WERI-Rb-1 (cell line): ENCODE results near the gene SCRT2.

Experiments
- DNase-seq: peaks from one replicate; pipeline ENCODE4 v3.0.0-alpha.2; 2020
- H3K27ac ChIP-seq: fragments of 250-450 bp; sonication (Bioruptor Pico); 2 replicates; pipeline ENCODE4 v1.5.1; 2020; ENCODE audit warnings: mild to moderate bottlenecking, moderate library complexity
- H3K27me3 ChIP-seq: fragments of 250-450 bp; sonication (Bioruptor Pico); 2 replicates; pipeline ENCODE4 v1.5.1; 2021; ENCODE audit warnings: mild to moderate bottlenecking, low read depth, moderate library complexity; ENCODE audit not compliant: insufficient read depth, severe bottlenecking
- H3K36me3 ChIP-seq: fragments of 250-450 bp; sonication (Bioruptor Pico); 2 replicates; pipeline ENCODE4 v1.5.1; 2020; ENCODE audit warnings: mild to moderate bottlenecking, moderate library complexity
- H3K4me3 ChIP-seq: 2 replicates; pipeline ENCODE4 v1.5.1; 2011; ENCODE audit warnings: low read depth, mild to moderate bottlenecking, control low read depth, low read length
- H3K9me3 ChIP-seq: fragments of 250-450 bp; sonication (Bioruptor Pico); 2 replicates; pipeline ENCODE4 v1.5.1; 2021; ENCODE audit warnings: mild to moderate bottlenecking, moderate library complexity; ENCODE audit not compliant: severe bottlenecking
- TF ChIP-seq, protein P1 (sequence below): IDR thresholded peaks from 2 replicates; pipeline ENCODE4 v1.5.1; 2011; ENCODE audit warnings: low read depth, mild to moderate bottlenecking, control low read depth, inconsistent platforms, low read length

SCRT2 gene

DNA sequence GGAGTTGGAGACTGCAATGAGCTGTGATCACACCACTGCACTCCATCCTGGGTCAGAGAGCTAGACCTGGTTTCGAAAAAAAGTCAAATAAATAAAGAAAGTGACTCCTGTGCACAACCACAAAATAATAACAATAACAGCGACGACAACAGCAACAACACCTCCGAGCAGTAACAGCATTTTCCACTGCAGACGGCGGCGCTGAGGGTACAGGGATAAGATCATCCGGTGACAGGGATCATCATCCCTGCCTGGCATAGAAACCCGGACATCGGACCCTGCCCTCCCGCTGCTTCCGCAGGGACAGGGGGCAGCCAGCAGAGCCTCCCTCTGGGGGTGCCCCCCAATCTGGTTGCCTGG, 34.1 kb downstream of the SCRT2 start:
- no peak overlapping the region for H3K4me3 ChIP-seq
- no peaks in the 10 kb centered on the region for H3K9me3 ChIP-seq
- peak; percentile 34 for DNase-seq
- H3K27me3 ChIP-seq: no peaks in the 10 kb centered on the region
- TF ChIP-seq, protein P1, sequence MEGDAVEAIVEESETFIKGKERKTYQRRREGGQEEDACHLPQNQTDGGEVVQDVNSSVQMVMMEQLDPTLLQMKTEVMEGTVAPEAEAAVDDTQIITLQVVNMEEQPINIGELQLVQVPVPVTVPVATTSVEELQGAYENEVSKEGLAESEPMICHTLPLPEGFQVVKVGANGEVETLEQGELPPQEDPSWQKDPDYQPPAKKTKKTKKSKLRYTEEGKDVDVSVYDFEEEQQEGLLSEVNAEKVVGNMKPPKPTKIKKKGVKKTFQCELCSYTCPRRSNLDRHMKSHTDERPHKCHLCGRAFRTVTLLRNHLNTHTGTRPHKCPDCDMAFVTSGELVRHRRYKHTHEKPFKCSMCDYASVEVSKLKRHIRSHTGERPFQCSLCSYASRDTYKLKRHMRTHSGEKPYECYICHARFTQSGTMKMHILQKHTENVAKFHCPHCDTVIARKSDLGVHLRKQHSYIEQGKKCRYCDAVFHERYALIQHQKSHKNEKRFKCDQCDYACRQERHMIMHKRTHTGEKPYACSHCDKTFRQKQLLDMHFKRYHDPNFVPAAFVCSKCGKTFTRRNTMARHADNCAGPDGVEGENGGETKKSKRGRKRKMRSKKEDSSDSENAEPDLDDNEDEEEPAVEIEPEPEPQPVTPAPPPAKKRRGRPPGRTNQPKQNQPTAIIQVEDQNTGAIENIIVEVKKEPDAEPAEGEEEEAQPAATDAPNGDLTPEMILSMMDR: no peak
- no peaks in the 10 kb centered on the region for H3K36me3 ChIP-seq
- no peak overlapping the region for H3K27ac ChIP-seq

DNA sequence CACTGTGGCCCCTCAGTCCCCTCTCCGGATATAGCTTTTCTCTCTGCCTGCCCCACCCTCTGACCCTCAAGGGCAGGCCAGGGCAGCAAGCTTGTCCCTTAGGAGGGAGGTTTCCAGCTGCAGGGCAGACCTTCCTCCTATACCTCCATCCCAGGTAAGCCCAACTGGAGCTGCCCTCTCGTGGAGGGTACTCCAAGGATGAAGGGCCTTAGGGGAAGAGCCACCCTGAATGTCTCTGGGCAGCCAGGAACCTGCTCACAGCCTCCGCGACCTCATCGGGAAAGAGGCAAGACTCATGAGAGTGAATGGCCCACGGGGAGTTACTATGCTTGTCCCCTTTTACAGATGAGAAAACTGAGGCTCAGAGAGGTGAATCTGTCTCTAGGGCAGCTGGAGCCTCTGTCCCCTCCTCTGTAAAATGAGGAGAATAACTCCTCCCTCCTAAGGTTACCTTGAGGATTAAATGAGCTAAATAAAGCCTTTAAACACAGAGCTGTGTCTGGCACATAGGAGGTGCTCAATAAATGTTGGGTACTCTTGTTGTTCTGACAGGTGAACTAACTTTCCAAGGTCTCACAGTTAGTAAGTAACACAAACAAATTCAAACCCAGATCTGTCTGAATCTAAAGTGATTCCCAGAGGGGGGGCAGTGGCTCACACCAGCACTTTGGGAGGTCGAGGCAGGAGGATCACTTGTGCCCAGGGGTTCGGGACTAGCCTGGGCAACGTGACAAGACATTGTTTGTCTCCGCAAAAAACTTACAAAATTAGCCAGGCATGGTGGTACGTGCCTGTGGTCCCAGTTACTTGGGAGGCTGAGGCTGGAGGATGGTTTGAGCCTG, 34.7 kb downstream of the SCRT2 start:
- Histone ChIP-seq H3K36me3 (no peaks in the 10 kb centered on the region), H3K27me3 (no peaks in the 10 kb centered on the region), H3K9me3 (no peaks in the 10 kb centered on the region), H3K27ac (no peak overlapping the region), H3K4me3 (no peak overlapping the region)
- TF ChIP-seq, protein P1: no peak
- DNase-seq: no peak

- DNase-seq: no peak
- no peak overlapping the region for H3K27ac ChIP-seq
- H3K9me3 ChIP-seq: no peaks in the 10 kb centered on the region
- no peaks in the 10 kb centered on the region for H3K27me3 ChIP-seq
- no peaks in the 10 kb centered on the region for H3K36me3 ChIP-seq
- H3K4me3 ChIP-seq: no peak overlapping the region
- TF ChIP-seq, protein P1: no peak
Observed at GRCh38 chr20:638579-638978, 37.0 kb downstream of the SCRT2 start.

DNA sequence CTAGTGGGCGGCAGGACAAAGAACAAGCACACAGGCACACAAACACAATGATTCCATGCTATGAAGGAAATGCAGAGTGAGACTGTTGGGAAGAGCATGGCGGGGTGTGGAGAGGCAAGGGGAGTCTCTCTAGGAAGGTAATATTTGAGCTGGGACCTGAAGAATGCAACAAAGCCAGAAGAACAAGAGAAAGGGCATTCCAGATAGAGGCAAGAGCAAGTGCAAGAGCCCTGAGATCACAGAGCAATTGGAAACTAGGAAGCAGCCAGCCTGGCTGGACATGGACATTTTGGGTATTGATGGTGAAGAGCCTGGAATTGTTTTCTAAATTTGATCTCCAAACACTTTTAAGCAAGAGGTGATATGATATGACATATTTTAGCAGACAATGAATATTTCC, 38.0 kb downstream of the SCRT2 start:
- no peak overlapping the region for H3K4me3 ChIP-seq
- H3K36me3 ChIP-seq: no peaks in the 10 kb centered on the region
- DNase-seq: no peak
- H3K9me3 ChIP-seq: no peaks in the 10 kb centered on the region
- no peaks in the 10 kb centered on the region for H3K27me3 ChIP-seq
- no peak overlapping the region for H3K27ac ChIP-seq
- TF ChIP-seq, protein P1: no peak

DNA sequence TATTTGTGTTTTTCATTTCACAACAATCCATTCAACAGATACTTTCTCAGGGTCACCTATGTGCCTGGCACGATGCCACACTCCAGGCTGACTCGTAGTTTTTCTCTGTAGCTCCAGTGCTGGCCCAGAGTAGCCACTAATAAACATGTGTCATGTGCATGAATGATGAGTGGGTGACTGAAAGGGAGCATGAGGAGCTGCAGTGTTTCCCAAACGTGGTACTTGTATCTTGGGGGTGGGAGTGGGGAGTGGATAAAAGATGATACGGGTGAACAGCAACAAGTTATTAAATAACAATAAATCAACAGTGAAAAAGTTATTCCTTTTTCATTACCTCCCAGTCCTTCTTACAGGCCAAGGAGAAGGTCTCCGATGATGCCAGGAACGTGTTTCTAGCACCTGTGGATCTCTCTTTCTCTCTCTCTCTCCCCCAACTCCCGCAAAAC, 39.7 kb downstream of the SCRT2 start:
- Histone ChIP-seq H3K27ac (no peak overlapping the region), H3K4me3 (no peak overlapping the region), H3K36me3 (no peaks in the 10 kb centered on the region), H3K9me3 (no peaks in the 10 kb centered on the region), H3K27me3 (no peaks in the 10 kb centered on the region)
- TF ChIP-seq, protein P1: no peak
- no peak for DNase-seq
